GM10847 (cell line): ENCODE measurements around the gene VTN.

Experiments used
- POLR2A ChIP-seq: IDR thresholded peaks from 2 replicates; pipeline ENCODE4 v1.6.1; 2011; ENCODE audit not compliant: insufficient read length; ENCODE audit errors: extremely low read depth

Gene VTN, protein sequence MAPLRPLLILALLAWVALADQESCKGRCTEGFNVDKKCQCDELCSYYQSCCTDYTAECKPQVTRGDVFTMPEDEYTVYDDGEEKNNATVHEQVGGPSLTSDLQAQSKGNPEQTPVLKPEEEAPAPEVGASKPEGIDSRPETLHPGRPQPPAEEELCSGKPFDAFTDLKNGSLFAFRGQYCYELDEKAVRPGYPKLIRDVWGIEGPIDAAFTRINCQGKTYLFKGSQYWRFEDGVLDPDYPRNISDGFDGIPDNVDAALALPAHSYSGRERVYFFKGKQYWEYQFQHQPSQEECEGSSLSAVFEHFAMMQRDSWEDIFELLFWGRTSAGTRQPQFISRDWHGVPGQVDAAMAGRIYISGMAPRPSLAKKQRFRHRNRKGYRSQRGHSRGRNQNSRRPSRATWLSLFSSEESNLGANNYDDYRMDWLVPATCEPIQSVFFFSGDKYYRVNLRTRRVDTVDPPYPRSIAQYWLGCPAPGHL

DNA sequence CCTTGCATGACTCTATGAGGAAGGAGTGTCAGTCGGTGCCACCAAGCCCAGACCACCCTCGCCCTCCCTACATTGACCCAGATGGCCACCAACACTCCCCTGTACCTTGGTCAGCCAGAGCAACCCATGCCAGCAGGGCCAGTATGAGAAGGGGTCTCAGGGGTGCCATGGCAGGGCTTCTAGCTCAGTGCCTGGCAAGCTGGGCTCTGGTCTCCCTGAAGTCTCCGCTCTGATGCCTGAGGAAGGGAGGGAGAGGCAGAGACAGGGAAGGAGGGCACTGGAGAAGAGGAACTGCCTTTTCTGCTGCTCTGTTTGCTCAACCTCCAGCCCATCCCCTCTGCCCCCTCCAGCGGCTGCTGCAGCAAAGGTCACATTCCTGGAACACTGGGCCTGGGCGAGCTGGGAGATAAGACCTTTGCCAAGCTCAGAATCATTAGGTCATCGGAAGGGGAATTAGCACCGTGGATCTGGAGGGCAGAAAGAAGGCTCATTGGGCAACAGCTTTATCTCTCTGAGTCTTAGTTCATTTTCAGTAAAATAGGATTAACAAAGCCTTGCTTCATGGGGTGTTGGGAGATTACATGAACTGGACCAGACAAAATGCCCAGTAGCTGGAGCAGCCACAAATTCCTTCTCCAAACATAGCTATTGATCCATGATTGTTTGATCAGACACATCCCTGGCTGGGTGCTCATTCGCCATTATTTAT lies at the start of gene VTN:
VTN (minus strand) TSS at position 273 of the 709 bp plus-strand sequence; CDS start at position 169, 104 bp downstream.
- no peak for TF ChIP-seq POLR2A

DNA sequence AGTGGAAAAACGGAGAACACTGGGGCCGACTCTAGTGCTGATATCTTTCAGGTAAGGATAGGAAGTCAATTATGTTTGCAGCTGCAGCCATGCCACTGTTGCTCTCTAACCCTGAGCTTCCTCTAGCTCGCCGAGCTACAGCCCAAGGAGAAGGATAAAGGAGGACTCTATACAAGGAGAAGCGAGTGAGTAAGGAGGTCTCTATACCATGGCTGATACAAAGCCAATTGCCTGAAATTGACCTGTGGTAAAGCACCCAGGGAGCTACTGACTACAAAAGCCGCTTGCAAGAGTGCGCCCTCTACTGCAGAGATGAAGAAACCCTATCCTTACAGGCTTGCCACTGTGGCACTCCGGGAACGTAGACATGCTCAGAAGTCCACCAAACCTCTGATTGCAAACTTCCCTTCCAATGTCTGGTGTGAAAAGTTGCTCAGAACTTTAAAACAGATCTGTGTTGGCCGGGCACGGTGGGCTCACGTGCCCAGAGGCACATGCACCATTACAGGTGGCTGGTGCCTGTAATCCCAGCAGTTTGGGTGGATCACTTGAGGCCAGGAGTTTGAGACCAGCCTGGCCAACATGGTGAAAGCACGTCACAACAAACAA lies 46.7 kb upstream of the VTN start:
- no peak for TF ChIP-seq POLR2A

DNA sequence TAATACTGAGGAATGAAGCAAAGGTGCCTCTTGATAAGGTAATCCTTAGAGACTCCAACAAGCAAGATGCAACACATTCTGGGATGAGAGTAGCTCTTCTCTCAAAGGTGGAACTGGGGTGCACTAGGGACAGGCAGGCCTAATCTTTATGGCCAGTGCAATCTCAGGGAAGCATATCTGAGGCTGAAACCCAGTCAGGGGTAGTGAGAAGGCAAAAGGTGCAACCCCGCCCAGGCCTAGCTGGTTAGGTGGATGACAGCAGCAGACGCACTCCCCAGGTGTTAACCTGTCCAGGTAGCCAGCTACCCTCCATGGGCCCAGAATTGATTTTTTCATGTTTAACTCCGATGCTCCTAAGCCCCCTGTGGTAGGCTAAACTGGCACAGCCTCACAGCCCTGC lies 45.8 kb upstream of the VTN start:
- TF ChIP-seq POLR2A: no peak

DNA sequence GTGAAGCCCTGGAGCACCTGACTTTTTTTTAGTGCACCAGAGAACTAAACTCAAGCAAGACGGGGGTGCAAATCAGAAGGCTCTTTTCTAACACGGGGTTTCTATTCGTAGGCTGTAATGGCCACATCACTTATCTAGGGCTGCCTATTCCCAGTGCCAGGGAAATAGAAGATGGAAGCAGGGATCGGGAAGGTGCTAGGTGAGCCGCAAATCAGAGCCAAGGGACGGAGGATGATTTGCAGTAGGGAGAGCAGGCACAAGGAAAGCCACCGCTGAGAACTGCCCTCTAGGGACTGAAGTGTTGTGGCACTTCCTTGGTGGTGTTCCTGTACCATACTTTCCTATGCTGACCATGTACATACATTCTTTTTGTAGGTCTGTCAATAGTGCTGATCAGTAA lies 43.7 kb upstream of the VTN start:
- no peak for TF ChIP-seq POLR2A

DNA sequence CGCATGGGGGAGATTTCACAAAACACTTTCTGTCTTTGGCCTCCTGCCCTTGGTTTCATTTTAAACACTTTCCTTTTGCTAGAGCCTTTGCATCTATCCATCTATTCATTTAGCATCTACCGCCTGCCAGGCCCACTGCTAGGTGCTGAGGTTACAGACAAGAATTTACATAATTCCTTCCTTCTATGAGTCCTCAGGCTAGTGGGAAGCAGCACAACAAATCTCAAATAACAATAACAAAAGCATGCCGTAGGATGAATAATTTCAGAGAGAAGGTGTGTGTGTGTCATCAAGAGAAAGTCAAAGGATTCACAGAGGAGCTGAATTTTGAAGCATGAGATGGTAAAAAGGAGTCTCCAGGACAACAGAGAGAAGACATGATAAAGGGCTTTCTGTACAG lies 42.0 kb upstream of the VTN start:
- no peak for TF ChIP-seq POLR2A

DNA sequence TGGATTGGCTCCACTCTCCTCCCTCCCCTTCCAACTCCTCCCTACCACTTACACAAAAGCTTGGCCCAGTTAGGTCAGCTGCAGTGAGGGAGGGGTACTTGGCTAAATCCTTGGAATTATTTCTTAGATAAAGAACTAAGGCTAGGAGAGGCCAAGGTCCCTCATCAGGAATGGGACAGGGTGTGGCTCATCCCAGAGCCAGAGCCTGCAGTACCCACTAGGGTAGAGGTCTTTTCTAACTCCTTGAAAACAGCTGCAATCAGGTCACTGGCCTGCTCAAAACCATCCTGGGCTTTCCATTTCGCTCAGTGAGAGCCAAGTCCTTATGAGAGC lies 37.8 kb upstream of the VTN start:
- TF ChIP-seq POLR2A: no peak

DNA sequence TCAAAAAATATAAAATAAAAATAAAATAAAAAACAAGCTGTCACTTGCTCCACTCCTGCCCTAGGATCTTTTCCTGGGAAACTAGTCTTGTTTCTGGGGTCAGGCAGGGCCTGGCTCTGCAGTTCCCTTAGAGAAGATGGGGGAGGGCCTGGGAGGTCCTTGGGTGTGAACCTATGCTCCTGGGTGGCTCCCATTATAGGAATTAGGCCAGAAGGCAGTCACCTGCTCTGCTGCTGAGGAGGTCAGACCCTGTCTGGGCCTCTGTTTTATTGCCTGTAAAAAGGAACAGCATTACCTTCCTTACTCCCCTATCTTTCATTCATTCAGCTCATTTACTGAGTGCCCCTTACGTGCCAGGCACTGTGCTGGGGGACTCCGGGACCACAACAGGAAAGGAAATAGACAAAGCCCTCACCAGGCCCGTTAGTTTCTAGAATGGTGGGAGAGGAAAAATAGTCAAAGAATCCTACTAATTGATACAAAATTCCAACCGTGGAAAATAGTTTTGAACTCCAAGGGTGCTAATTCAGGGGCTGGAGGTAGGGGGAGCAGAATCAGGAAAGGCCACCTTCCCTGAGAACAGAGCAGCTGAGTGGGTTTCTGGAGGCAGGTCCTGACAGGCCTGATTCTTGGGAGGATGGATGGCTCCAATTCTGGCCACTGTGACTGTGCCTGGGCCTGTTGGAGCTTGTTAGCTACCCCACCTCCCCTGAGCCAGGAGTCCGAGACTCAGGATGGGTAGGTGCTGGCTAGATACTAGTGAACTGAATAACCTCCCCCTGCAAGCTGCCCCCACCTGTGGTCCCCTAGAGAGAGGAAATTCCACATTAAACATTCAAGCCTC lies 37.2 kb upstream of the VTN start:
- TF ChIP-seq POLR2A: no peak

DNA sequence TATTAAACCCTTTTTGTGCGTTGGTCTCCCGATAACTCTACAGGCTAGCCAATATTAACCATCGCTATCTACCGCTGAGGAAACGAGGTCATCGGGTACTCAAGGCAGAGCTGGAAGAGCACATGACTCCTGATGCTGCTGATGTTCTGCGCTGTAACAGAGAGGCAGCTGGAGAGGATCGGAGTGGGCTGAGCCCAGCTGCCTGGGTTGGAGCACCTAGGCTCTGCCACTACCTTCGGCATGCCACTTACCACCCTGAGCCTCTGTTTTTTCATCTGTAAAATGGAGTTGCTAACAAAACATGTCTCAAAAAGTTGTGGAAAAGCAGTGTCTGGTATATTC lies 36.3 kb upstream of the VTN start:
- no peak for TF ChIP-seq POLR2A

DNA sequence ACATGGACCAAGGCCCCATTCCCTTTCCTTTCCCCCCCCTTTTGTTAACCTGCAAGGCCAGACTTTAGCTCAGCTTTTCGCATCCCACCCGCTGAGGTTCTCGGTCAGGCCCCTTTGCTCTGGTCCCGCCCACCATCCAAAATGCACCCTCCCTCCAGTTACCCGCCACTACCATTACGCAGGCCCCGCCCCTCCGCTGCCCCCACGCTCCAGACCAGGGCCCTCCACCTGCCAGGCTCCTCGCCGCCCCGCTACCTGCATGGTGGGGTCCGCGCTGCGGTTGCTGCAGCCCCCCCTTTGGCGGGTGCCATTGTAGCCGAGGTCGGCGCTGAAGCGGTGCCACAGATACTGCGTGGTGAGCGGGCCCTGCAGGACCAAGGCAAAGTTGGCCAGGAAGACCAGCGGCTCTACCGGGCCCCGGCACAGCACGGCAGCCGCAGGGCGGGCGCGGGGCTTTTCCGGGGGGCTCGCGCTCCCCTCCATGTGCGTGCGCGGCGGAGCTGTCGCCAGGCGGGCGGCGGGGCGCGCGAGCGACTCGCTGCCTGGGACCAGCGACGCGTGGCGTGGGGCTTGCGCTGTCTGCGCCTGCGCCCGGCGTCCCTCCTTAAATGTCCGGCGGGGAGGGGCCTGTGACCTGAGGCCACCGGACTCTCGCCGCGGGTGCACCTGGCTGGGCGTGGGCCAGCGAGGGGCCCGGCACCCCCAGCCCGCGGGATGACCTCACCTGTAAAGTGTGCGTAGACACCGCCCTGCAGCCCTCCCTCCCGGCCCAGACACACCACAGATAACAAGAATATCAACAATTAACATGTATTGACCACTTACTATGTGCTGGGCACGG lies 35.7 kb upstream of the VTN start, which contains the start of gene SLC46A1:
SLC46A1 (minus strand) TSS at position 581 of the 841 bp plus-strand sequence; CDS start at position 483, 98 bp downstream.
- peak; percentile 34 for TF ChIP-seq POLR2A

DNA sequence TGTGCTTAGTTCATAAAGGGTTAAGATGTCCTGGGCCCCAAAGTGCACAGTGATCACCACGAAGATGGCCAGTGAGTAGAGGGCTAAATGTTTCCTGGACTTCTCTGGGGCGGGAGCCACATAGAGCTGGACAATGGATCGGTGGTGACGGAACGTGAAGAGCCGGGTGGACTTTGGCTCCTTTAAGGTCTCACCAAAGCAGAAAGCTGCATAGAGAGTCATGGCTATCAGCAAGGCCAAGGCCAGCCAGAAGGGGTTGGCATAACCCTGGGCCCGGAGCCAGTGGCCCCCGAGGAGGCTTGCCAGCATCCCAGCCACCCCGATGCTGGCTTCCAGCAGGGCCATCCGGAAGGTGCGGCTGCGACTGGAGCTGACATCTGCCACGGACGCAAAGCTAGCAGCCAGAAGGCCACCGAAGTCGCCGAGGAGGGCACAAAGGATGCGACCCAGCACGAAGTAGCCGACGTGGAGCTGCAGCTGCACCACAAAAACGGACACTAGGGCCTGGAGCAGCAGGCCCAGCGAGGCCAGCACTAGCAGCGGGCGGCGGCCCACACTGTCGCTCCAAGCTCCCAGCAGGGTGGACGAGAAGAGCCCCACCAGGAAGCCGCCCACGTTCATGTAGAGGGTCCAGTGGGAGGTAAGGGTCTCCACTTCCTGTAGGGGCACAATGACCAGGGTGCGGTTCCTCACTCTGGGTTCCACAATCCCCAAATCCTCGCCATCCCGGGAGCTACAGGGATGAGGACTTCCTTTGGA lies 34.9 kb upstream of the VTN start:
- no peak for TF ChIP-seq POLR2A

DNA sequence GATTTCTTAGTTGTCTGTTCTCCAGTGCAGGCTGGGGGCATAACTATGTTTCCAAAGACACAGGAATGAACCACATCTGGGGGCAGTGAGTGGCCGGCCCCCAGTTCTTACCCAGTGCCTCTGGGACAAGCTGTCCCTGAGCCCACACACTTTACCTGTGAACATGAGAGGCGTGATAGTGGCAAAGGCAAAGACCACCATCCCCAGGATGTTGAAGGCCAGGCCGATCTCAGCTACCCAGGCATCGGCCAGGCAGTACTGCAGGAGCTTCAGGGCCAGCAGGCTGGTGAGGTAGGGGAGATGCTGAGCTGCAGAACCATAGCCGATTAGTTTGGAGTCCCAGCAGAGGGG lies 34.3 kb upstream of the VTN start:
- no peak for TF ChIP-seq POLR2A

DNA sequence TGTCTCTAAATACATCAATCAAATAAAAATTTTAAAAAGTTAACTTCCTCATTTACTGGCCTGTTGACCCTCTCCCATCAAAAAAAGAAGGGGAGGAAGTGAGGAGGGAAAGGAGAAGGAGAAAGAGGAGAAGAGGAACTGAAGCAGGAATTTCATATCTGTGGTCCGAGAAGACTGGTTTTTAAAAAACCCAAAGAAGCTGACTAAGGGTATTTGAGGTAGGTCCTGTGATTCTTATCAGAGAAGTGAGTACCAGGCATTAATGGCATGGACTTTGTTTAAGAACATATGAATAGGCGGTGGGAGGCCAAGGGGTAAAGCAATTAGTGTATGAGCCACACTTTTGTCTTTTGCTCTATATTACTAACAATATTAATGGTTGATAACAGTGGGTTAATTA lies 33.9 kb upstream of the VTN start:
- no peak for TF ChIP-seq POLR2A

DNA sequence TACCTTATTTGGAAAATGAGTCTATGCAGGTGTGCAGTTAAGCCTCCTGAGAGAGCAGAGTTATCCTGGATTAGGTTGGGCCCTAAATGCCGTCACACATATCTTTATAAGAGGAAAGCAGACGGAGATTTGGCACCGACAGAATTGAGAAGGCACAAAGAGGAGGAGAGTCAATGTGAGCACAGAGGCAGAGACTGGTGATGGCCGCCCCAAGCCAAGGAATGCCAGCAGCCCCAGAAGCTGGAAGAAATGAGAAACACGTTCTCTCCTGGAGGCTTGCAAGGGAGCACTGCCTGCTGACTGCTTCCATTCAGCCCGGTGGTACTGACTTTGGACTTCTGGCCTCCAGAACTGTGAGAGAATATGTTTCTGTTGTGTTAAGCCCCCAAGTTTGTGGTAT lies 32.7 kb upstream of the VTN start:
- no peak for TF ChIP-seq POLR2A

DNA sequence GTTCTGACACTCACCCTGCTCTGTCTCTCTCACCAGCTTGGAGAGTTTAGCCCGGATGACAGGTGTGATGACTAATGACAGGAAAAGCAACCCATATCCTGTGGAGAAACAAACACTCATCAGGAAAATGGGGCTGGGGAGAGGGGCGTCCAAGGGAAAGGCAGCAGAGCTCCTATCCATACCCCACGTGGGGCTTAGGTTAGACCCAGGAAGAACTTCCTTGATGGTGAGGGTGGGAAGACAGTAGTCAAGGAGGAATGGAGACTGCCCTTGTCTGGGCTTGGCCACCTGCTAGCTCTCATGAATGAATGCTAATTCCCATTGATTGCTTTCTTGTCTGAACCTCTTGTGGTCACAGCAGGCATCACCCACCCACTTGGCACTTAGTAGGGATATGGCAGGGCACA lies 32.1 kb upstream of the VTN start:
- TF ChIP-seq POLR2A: no peak
